NCI-H2029 treated with DMSO at 0.1 percent for 48 hours (cell line): ENCODE results near the gene RETREG1.
"Not testable (repeated sequence)": the region's sequence is repeated elsewhere in the genome, so short reads cannot be mapped to it uniquely, and the experiment has no call there.

Experiments
- DNase-seq: peaks from one replicate; lab custom pipeline; 2025; lab: John Stamatoyannopoulos, UW

Gene RETREG1

DNA sequence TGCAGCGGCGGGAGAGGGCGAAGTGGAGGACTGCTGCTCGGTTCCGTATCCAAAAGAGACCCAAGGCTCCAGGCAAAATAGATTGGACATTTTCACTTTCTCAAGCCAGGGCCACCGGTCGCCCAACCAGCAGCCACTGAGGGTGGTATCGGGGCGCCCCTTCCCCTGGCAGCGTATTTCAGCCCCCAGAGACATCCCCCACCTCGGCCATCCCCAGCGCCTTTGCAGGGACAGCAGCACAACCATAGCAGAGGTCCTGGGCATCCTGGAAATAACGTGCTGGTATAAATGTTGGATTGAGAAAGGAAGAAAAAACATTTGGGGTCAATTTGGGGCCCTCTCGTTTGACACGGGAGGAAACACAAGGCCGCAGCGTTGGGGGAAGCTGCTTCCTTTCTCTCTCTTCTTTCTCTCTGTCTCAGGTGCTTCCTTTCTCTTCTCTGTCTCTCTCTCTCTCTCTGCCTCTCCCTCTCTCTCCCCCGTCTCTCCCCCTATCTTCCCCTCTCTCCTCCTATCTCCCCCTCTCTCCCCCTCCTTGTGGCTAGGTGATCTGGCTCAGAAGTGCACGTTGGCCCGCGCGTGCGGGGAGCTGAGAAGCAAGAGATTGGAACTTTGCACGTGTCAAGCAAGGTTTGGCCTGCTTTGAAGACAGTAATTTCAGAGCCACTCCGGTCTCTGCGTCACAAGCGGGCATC lies 624 bp upstream of the RETREG1 start:
- no peak for DNase-seq

DNA sequence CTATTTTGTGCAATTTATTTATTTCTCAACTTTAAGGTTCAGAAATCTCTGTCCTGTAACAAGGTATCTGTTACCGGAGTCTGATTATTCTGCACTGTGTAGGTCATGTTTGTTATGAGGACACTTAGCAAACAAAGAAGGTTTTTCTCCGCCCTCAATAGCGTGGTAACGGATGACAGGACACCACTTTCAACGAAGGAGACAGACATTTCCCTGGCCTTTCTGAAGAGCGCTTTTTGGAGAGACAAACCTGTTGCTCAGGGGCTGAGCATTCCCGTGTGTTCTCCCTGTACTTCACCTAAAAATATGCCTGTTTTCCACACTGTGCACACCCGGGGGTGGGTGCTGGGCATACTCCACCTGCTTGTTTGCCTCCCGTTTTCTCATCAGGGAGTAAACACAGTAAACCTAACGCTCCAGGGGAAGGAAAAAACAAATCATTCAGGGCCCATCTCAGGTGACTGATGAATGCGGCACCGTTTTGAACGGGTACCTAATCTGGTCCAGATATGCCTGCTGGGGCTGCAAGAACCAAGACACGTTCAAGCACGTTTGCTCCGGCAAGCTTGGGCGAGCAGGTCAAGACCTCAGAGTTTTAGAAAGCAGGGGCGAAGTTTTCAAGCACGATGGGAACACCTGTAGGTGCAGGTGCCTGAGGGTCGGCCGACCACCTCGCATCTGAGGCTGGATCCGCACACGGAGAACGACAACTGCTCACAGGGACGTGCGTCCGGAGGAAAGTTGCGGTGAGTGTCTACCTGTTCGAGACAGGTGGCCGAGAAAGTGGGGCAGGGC lies 859 bp downstream of the RETREG1 start:
- peak; percentile 57 for DNase-seq

DNA sequence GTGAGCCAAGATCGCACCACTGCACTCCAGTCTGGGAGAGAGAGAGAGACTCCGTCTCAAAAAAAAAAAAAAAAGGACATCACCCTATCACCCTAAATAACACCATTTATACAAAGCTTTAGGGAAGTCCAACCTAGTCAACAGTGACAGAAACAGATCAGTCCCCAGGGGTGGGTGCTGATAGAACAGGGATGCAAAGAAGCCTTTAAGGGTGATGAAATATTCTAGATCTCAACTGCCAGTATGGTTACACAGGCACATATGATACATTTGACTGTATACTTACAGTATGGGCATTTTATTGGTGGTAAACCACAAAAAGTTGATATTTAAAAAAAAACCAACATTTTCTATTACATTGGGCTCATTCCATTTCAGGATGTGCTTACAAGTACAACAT lies 4.8 kb downstream of the RETREG1 start:
- DNase-seq: no peak

- DNase-seq: not testable (repeated sequence)
Observed at GRCh38 chr5:16610896-16611295, 5.9 kb downstream of the RETREG1 start.

DNA sequence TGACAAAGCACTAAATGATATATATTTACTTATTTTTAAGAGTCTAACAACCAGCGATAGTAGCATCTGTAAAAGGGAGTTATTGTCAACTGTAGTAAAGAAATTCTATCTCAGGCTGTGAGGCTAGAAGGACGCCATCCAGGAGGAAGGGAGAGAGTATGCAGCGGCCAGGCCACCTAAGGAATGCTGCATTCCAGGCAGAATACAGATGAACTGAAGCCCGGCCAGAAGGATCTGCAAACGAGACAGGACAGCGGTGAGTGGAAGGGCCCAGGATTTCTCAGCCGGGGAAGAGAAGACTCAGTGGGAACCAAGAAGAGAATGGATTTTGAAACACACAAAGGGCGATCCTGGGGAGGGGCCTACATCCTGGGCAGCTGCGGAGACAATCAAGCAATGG lies 7.4 kb downstream of the RETREG1 start:
- no peak for DNase-seq

DNA sequence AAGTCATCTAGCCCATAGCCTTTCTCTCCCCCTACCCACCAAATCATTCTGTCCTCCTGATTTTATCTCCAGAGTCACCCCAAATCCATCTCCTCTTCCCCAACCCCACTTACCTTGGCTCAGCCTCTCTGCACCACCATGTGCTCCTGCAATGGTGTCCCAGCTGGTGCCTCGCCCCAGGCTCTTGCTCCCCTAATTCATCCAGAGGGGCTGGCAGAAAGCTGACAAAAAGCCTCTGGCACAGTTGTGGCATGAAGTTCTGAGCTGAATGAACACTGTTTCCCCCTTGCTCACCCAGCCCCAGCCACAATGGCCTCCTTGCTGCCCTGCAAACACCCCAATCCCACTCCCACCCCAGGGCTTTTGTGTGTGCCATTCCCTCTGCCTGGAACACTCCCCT lies 10.2 kb downstream of the RETREG1 start:
- DNase-seq: no peak

GRCh38 chr5:16603701-16604100 lies 13.1 kb downstream of the RETREG1 start:
- DNase-seq: no peak

DNA sequence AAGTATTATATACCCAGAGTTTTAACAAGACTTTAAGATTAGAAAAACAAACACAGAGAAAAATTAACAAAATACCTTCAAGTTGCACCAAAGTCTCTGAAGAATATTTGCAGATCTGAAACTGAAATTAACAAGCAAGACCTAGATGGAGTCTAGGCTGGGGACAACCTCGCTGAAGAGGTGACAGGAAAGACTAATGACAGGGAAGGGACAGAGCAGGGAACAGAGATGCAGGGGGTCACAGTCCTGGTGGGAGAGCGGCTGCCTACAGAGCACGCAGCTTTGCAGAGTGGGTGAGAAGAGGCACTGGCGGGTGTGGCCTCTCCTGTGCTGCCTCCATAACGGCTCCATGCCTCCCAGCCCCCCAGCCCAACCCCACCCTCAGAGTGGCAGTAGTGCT lies 13.5 kb downstream of the RETREG1 start:
- no peak for DNase-seq

GRCh38 chr5:16602182-16602581 lies 14.6 kb downstream of the RETREG1 start:
- no peak for DNase-seq

GRCh38 chr5:16600946-16601345 lies 15.9 kb downstream of the RETREG1 start:
- DNase-seq: no peak

- no peak for DNase-seq
Observed at GRCh38 chr5:16600397-16600796, 16.4 kb downstream of the RETREG1 start.

GRCh38 chr5:16597946-16598694 lies 18.7 kb downstream of the RETREG1 start:
- no peak for DNase-seq

DNA sequence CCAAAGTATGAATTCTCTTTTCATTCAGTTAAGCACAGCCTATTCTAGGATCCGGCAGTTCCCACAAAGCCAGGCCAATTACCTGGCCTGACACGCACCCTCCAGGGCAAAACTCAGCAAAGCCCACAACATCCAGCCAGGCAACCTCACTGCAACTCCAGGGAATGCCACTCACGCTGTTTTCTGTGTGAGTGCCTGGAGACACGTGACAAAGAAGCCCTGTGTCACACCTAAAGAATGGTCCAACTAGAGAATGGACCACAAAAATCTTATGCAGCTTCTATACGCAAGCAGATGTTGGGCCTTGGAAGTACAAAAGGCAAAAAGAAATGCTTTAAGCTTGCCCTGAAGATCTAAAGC lies 20.2 kb downstream of the RETREG1 start:
- no peak for DNase-seq

DNA sequence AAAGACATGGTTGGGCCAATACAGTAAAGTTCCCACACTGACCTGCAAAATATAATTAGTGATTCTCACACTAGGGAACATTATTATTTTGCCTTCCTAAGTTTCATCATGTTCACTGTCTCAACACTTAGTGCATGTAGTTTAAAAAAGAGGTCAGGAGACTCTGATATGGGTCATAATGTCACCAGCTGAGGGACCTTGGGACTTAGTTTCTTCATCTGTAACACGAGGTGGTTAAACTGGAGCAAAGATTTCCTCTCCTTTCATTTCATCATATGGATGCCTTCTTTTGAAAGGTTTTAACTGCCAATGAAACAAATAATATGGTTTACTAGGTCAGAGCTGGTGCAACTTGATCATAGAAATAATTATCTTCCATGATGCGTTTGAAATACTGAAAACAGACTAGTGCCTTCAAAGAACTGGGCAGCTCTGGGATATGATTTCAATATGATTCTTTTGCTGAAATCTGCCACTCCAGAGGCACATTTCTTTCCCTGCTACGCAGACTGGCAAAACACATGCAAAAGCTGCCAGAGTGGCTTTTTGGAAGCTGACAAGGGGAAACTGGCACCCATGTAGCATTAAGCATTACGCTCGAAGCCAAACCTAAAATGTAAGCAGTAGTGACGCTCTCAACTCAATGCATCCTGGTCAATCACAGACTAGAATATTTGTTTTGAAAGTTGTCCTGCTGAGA lies 20.8 kb downstream of the RETREG1 start:
- DNase-seq: no peak

- DNase-seq: no peak
Observed at GRCh38 chr5:16593628-16594027, 23.2 kb downstream of the RETREG1 start.

DNA sequence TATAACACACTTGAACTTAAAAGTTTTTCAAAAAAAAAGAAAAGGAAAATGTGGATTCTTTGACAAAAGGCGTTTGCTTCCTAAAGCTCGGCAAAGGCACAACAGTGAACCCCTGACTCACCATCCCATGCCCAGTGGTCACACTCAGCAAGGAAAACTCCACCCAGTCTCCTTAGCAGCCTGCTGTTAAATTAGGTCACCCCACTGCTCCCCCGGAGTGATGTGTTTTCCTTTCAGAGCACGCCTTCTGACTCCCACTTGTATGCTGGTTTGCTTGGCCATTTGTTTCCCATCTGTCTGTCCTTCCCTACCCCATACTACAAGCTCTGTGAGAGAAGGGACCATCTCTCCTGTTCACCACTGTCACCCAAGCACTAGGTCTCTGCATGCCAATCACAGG lies 23.8 kb downstream of the RETREG1 start:
- DNase-seq: no peak

DNA sequence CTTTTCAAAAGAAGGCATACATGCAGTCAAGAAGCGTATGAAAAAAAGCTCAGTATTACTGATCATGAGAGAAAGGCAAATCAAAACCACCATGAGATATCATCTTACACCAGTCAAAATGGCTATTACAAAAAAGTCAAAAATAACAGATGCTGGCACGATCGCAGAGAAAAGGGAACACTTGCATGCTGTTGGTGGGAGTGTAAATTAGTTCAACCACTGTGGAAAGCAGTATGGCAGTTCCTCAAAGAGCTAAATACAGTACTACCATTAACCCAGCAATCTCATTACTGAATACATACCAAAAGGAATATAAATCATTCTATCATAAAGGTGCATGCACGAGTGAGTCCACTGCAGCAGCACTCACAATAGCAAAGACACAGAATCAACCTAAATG lies 24.5 kb downstream of the RETREG1 start:
- DNase-seq: no peak

GRCh38 chr5:16590685-16591084 lies 26.1 kb downstream of the RETREG1 start:
- DNase-seq: no peak

DNA sequence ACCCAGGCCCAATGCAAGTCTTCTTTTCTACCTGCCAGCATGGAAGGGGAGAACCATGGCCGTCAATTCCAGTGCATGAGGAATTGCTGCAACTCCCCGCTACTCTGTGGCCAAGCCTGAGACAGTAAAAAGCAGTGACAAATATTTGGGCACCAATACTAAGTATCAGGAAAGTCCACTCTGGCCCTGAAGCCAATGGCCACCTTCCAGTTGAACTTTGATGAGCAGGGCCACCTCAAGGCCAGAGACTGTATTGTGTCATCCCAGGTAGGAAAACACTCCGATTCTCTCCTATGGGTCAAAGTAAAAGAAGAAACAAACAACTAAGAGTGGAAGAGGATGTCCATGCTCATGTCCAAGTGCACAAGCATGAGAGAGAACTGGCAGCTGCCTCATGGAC lies 27.1 kb downstream of the RETREG1 start:
- no peak for DNase-seq

- peak; percentile 45 for DNase-seq
Observed at GRCh38 chr5:16588434-16589214, 28.2 kb downstream of the RETREG1 start.

- DNase-seq: no peak
Observed at GRCh38 chr5:16586556-16586955, 30.2 kb downstream of the RETREG1 start.
